HEK293T (cell line): ENCODE results near the gene ZNF48.

Source experiments
- BHLHE40 ChIP-seq: fragments of 450-650 bp; IDR thresholded peaks from 2 replicates; pipeline ENCODE4 v1.6.1; 2016; ENCODE audit warnings: mild to moderate bottlenecking, moderate library complexity, borderline replicate concordance
- ELF4 ChIP-seq: fragments of 450-650 bp; IDR thresholded peaks from 2 replicates; pipeline ENCODE4 v1.6.1; 2017; ENCODE audit warnings: antibody characterized with exemption
- FOXA1 ChIP-seq: fragments of 450-650 bp; IDR thresholded peaks from 2 replicates; pipeline ENCODE4 v1.6.1; 2016; ENCODE audit warnings: mild to moderate bottlenecking
- FOXM1 ChIP-seq: fragments of 450-650 bp; IDR thresholded peaks from 2 replicates; pipeline ENCODE4 v1.6.1; 2017; ENCODE audit warnings: mild to moderate bottlenecking, borderline replicate concordance
- HDGF ChIP-seq: fragments of 450-650 bp; IDR thresholded peaks from 2 replicates; pipeline ENCODE4 v1.6.1; 2017; ENCODE audit warnings: antibody characterized with exemption, borderline replicate concordance
- NFRKB ChIP-seq: fragments of 450-650 bp; IDR thresholded peaks from 2 replicates; pipeline ENCODE4 v1.6.1; 2016; ENCODE audit warnings: mild to moderate bottlenecking, moderate library complexity
- SP1 ChIP-seq: fragments of 450-650 bp; IDR thresholded peaks from 2 replicates; pipeline ENCODE4 v1.6.1; 2017
- SUZ12 ChIP-seq: fragments of 450-650 bp; IDR thresholded peaks from 2 replicates; pipeline ENCODE4 v1.6.1; 2016; ENCODE audit warnings: mild to moderate bottlenecking
- TARDBP ChIP-seq: fragments of 450-650 bp; IDR thresholded peaks from 2 replicates; pipeline ENCODE4 v1.6.1; 2016

- TF ChIP-seq HDGF, result no peak
- no peak for TF ChIP-seq SP1
- TF ChIP-seq FOXA1, result no peak
- no peak for TF ChIP-seq ELF4
- no peak for TF ChIP-seq TARDBP
- TF ChIP-seq NFRKB, result no peak
- TF ChIP-seq FOXM1, result no peak
- TF ChIP-seq SUZ12, result no peak
- no peak for TF ChIP-seq BHLHE40
These were observed 18.0 kb downstream of the ZNF48 start for GRCh38 chr16:30413112-30413806.
